A673 (cell line): ENCODE results near the gene RNF225. TPM values are rescaled to one million over a fixed set of nuclear protein-coding genes. Genes with fewer than 3 reads are reported as not detected.

Experiments used
- BruUV-seq: library from RNA; stranded (reverse); fragments of 400-500 nt; replicated peaks from 2 replicates; lab custom pipeline; 2021; lab: Mats Ljungman, UMichigan
- CTCF ChIA-PET: fragments of 300-600 bp; sonication (Branson Sonifier 250); formaldehyde crosslinking; loops from one replicate; lab custom pipeline; 2022; ENCODE audit warnings: antibody characterized with exemption; lab: Charles Lee
- POLR2A ChIA-PET: fragments of 300-600 bp; sonication (Branson Sonifier 250); formaldehyde crosslinking; loops from one replicate; lab custom pipeline; 2022; ENCODE audit warnings: antibody characterized with exemption; ENCODE audit not compliant: low non-redundant PET; lab: Charles Lee
- DNase-seq: peaks from one replicate; pipeline ENCODE4 v3.0.0-alpha.2; 2015; ENCODE audit warnings: low spot score
- H3K27ac ChIP-seq: fragments of 200-600 bp; sonication (generic); 2 replicates; pipeline ENCODE4 v1.5.1; 2016; ENCODE audit warnings: mixed run types, low read depth, mild to moderate bottlenecking, mixed read lengths, antibody characterized with exemption, low read length; ENCODE audit not compliant: poor library complexity, severe bottlenecking
- H3K27me3 ChIP-seq: fragments of 200-600 bp; sonication (generic); replicated peaks from 2 replicates; pipeline ENCODE4 v1.6.1; 2017; ENCODE audit warnings: mixed run types, low read depth, mild to moderate bottlenecking, mixed read lengths, antibody characterized with exemption, low read length; ENCODE audit not compliant: insufficient read depth, poor library complexity
- H3K36me3 ChIP-seq: fragments of 200-600 bp; sonication (generic); 2 replicates; pipeline ENCODE4 v1.6.1; 2016; ENCODE audit warnings: mixed run types, mild to moderate bottlenecking, mixed read lengths, antibody characterized with exemption, low read length; ENCODE audit not compliant: insufficient read depth, poor library complexity, severe bottlenecking
- H3K4me1 ChIP-seq: fragments of 200-600 bp; sonication (generic); 2 replicates; pipeline ENCODE4 v1.6.1; 2017; ENCODE audit warnings: mixed run types, mild to moderate bottlenecking, mixed read lengths, antibody characterized with exemption, low read length; ENCODE audit not compliant: insufficient read depth, poor library complexity, severe bottlenecking
- H3K4me3 ChIP-seq: fragments of 200-600 bp; sonication (generic); 2 replicates; pipeline ENCODE4 v1.5.1; 2016; ENCODE audit warnings: low read depth, mixed run types, mild to moderate bottlenecking, mixed read lengths, low read length; ENCODE audit not compliant: poor library complexity, severe bottlenecking
- H3K9me3 ChIP-seq: fragments of 200-600 bp; sonication (generic); 2 replicates; pipeline ENCODE4 v1.6.1; 2016; ENCODE audit warnings: mixed run types, low read depth, mild to moderate bottlenecking, mixed read lengths, antibody characterized with exemption, low read length; ENCODE audit not compliant: poor library complexity, severe bottlenecking
- CTCF ChIP-seq: fragments of 300-800, 200-600 bp; sonication (generic); conservative IDR thresholded peaks from 2 replicates; pipeline ENCODE4 v1.5.1; 2017; ENCODE audit warnings: low read depth, mild to moderate bottlenecking, antibody characterized with exemption, low read length, moderate library complexity, mixed read lengths
- EZH2 ChIP-seq: fragments of 200-600 bp; sonication (generic); IDR thresholded peaks from 2 replicates; pipeline ENCODE4 v1.6.1; 2017; ENCODE audit warnings: borderline replicate concordance, low read depth, mild to moderate bottlenecking, mixed read lengths, antibody characterized with exemption, low read length; ENCODE audit not compliant: poor library complexity, severe bottlenecking
- intact Hi-C: fragments of 100-400 bp; cut with micrococcal nuclease; formaldehyde crosslinking; loops from one replicate; pipeline ENCODE4 v1.10.0; 2022; ENCODE audit not compliant: unreplicated experiment
- total RNA-seq: library from RNA; stranded (reverse); gene quantifications from 2 replicates; pipeline ENCODE4 v1.2.3, GENCODE V29; 2021

The RNF225 gene
- total RNA-seq, 1 experiment from 2014 or later = 0.60 TPM

GRCh38 chr19:58379246-58379645, 16.2 kb upstream of the RNF225 start:
- no TSS peak for BruUV-seq
- Histone ChIP-seq H3K4me3 (no peak overlapping the region), H3K27me3 (no peaks in the 10 kb centered on the region), H3K27ac (no peak overlapping the region), H3K4me1 (peaks cover 5% of the 10 kb centered on the region), H3K9me3 (no peaks in the 10 kb centered on the region), H3K36me3 (no peaks in the 10 kb centered on the region)
- intact Hi-C loops = no loop called here
- DNase-seq = no peak
- ChIA-PET CTCF (no interaction called here), POLR2A (no interaction called here)
- TF ChIP-seq CTCF (no peak), EZH2 (no peak)

GRCh38 chr19:58380037-58380661, 15.3 kb upstream of the RNF225 start:
- H3K27ac ChIP-seq = peak overlapping the region; percentile 96

GRCh38 chr19:58380662-58381459, 14.6 kb upstream of the RNF225 start, which contains the start of gene ZNF837:
Gene ZNF837 (minus strand): TSS chr19:58381030. CDS start chr19:58369332, 11,698 bp downstream.
- peak within 1 kb of the TSS; percentile 72 for H3K4me3 ChIP-seq
- peak within 1 kb of the TSS; percentile 96 for H3K27ac ChIP-seq
- DNase-seq = peak; percentile 100
- CTCF ChIA-PET = no interaction called here
- no peaks in the 10 kb centered on the region for H3K27me3 ChIP-seq
- BruUV-seq = no TSS peak
- H3K36me3 ChIP-seq = no peaks in the 10 kb centered on the region
- POLR2A ChIA-PET = no interaction called here
- peaks cover 5% of the 10 kb centered on the region for H3K4me1 ChIP-seq
- TF ChIP-seq EZH2 (no peak), CTCF (no peak)
- H3K9me3 ChIP-seq = no peaks in the 10 kb centered on the region
- intact Hi-C loops = loop anchor here (2.0 kb wide), 1 partner anchor 76 kb away; the partner anchor contains the start of gene ERVK3-1

More at GRCh38 chr19:58380037-58380661, 15.3 kb upstream of the RNF225 start:
- TF ChIP-seq EZH2 = no peak
- TF ChIP-seq CTCF = no peak
- DNase-seq = no peak
- intact Hi-C loops = loop anchor here (2.0 kb wide), 1 partner anchor 75 kb away; the partner anchor contains the start of gene ERVK3-1
- Histone ChIP-seq H3K4me1 (peaks cover 5% of the 10 kb centered on the region), H3K4me3 (peak overlapping the region; percentile 72), H3K36me3 (no peaks in the 10 kb centered on the region), H3K27me3 (no peaks in the 10 kb centered on the region), H3K9me3 (no peaks in the 10 kb centered on the region)
- POLR2A ChIA-PET = no interaction called here
- CTCF ChIA-PET = no interaction called here
- TSS peak; percentile 31 for BruUV-seq
